Caco-2 (cell line): ENCODE measurements around the gene NLE1. TPM values are rescaled to one million over a fixed set of nuclear protein-coding genes. Genes with fewer than 3 reads are reported as not detected.

Experiments
- BruUV-seq: library from RNA; stranded (reverse); fragments of 400-500 nt; replicated peaks from 2 replicates; lab custom pipeline; 2021; lab: Mats Ljungman, UMichigan
- CTCF ChIA-PET: fragments of 300-600 bp; sonication (Branson Sonifier 250); formaldehyde crosslinking; loops from one replicate; lab custom pipeline; 2022; ENCODE audit warnings: antibody characterized with exemption; lab: Charles Lee
- POLR2A ChIA-PET: fragments of 300-600 bp; sonication (Branson Sonifier 250); formaldehyde crosslinking; loops from one replicate; lab custom pipeline; 2022; ENCODE audit warnings: antibody characterized with exemption; lab: Charles Lee
- DNase-seq, 2 experiments: peaks; one replicate each; pipeline versions ENCODE4 v3.0.0 to v3.0.0-alpha.2; 2020 to 2022
- H3K27me3 ChIP-seq: replicated peaks from 2 replicates; pipeline ENCODE4 v1.6.0; 2011; ENCODE audit warnings: low read length; ENCODE audit not compliant: control insufficient read depth, insufficient read depth
- H3K36me3 ChIP-seq: 2 replicates; pipeline ENCODE4 v1.5.1; 2011; ENCODE audit warnings: low read length; ENCODE audit not compliant: control insufficient read depth, insufficient read depth
- H3K4me1 ChIP-seq: fragments of 250-450 bp; sonication (Bioruptor Pico); 2 replicates; pipeline ENCODE4 v1.5.1; 2020; ENCODE audit warnings: mild to moderate bottlenecking
- H3K4me3 ChIP-seq: 2 replicates; pipeline ENCODE4 v1.5.1; 2011; ENCODE audit warnings: low read depth, mild to moderate bottlenecking, control low read depth, low read length
- H3K9me3 ChIP-seq: fragments of 250-450 bp; sonication (Bioruptor Pico); 2 replicates; pipeline ENCODE4 v1.5.1; 2020; ENCODE audit warnings: mild to moderate bottlenecking, moderate library complexity
- H3K27ac Mint-ChIP-seq: one replicate; pipeline ENCODE4 v1.8.0; 2022; ENCODE audit warnings: mixed read lengths; ENCODE audit not compliant: unreplicated experiment
- H3K27me3 Mint-ChIP-seq: one replicate; pipeline ENCODE4 v1.8.0; 2022; ENCODE audit warnings: mixed read lengths; ENCODE audit not compliant: insufficient read depth, unreplicated experiment
- H3K36me3 Mint-ChIP-seq: one replicate; pipeline ENCODE4 v1.8.0; 2022; ENCODE audit warnings: mild to moderate bottlenecking, mixed read lengths; ENCODE audit not compliant: insufficient read depth, unreplicated experiment
- H3K4me1 Mint-ChIP-seq: one replicate; pipeline ENCODE4 v1.8.0; 2022; ENCODE audit warnings: low read depth, mixed read lengths; ENCODE audit not compliant: unreplicated experiment
- H3K4me3 Mint-ChIP-seq: one replicate; pipeline ENCODE4 v1.8.0; 2022; ENCODE audit warnings: mild to moderate bottlenecking, moderate library complexity, mixed read lengths; ENCODE audit not compliant: unreplicated experiment
- H3K9me3 Mint-ChIP-seq: one replicate; pipeline ENCODE4 v1.8.0; 2022; ENCODE audit warnings: mixed read lengths; ENCODE audit not compliant: unreplicated experiment
- intact Hi-C: fragments of 100-400 bp; cut with micrococcal nuclease; formaldehyde crosslinking; loops from one replicate; pipeline ENCODE4 v1.10.0; 2022; ENCODE audit not compliant: unreplicated experiment
- total RNA-seq: library from RNA; stranded (reverse); gene quantifications from 2 replicates; pipeline ENCODE4 v1.2.3, GENCODE V29; 2022
- TF ChIP-seq, protein P1 (sequence below), 2 experiments: fragments of 200-600 bp in 1 of 2; IDR thresholded peaks; 1 replicate in 1 of 2; 2 replicates in 1 of 2; pipeline versions ENCODE4 v1.5.1 to v1.8.0; 2011 to 2022; ENCODE audit warnings: antibody characterized with exemption in 1 of 2, control low read depth in 1 of 2, inconsistent platforms in 1 of 2, low read depth in 1 of 2, low read length in 1 of 2, mild to moderate bottlenecking in 1 of 2, moderate library complexity in 1 of 2; ENCODE audit not compliant: insufficient read depth in 1 of 2, severe bottlenecking in 1 of 2, unreplicated experiment in 1 of 2

Gene NLE1
- total RNA-seq, 1 experiment from 2014 or later: 24.8 TPM

DNA sequence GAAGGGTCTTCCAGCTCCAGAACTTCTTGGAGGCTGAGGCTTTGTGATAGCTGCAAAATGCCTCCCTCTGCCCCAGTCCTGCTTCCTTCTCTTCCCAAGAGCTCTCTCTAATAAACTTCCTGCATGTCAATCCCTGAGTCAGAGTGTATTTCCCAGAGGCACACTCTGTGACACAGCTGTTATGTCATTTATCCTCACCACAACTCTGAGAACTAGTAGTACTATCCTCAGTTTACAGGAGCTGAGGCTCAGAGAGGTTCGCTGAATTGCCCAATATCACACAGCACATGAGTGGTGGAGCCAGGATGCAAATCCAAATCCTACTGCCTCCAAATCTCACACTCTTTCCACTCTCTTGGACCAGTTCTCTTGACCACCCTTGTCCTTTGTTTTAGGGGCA lies 25.6 kb upstream of the NLE1 start:
- Mint-ChIP-seq H3K4me3 (no peak overlapping the region), H3K27me3 (peaks cover 7% of the 10 kb centered on the region), H3K4me1 (peaks cover 6% of the 10 kb centered on the region), H3K36me3 (no peaks in the 10 kb centered on the region), H3K9me3 (no peaks in the 10 kb centered on the region), H3K27ac (no peak overlapping the region)
- H3K4me1 ChIP-seq: 0 out of 2 replicates have a peak, but pooled peaks cover 4% of the 10 kb centered on the region
- CTCF ChIA-PET: no interaction called here
- intact Hi-C loops: no loop called here
- TF ChIP-seq, protein P1, sequence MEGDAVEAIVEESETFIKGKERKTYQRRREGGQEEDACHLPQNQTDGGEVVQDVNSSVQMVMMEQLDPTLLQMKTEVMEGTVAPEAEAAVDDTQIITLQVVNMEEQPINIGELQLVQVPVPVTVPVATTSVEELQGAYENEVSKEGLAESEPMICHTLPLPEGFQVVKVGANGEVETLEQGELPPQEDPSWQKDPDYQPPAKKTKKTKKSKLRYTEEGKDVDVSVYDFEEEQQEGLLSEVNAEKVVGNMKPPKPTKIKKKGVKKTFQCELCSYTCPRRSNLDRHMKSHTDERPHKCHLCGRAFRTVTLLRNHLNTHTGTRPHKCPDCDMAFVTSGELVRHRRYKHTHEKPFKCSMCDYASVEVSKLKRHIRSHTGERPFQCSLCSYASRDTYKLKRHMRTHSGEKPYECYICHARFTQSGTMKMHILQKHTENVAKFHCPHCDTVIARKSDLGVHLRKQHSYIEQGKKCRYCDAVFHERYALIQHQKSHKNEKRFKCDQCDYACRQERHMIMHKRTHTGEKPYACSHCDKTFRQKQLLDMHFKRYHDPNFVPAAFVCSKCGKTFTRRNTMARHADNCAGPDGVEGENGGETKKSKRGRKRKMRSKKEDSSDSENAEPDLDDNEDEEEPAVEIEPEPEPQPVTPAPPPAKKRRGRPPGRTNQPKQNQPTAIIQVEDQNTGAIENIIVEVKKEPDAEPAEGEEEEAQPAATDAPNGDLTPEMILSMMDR (IDR thresholded peaks at IDR 0.05; ENCODE audit: insufficient read depth in 1 of 2, low read depth in 1 of 2, low read length in 1 of 2, severe bottlenecking in 1 of 2, unreplicated experiment in 1 of 2): no peak
- H3K4me3 ChIP-seq: no peak overlapping the region
- BruUV-seq: no TSS peak
- H3K9me3 ChIP-seq: no peaks in the 10 kb centered on the region
- H3K36me3 ChIP-seq: no peaks in the 10 kb centered on the region
- no peaks in the 10 kb centered on the region; the same call in none of the 2 replicates for H3K27me3 ChIP-seq
- no peak for DNase-seq
- POLR2A ChIA-PET: no interaction called here

- TF ChIP-seq, protein P1 (IDR thresholded peaks at IDR 0.05; ENCODE audit: insufficient read depth in 1 of 2, low read depth in 1 of 2, low read length in 1 of 2, severe bottlenecking in 1 of 2, unreplicated experiment in 1 of 2): no peak
- Histone ChIP-seq H3K4me1 (0 out of 2 replicates have a peak, but pooled peaks cover 4% of the 10 kb centered on the region), H3K4me3 (no peak overlapping the region), H3K27me3 (no peaks in the 10 kb centered on the region; the same call in none of the 2 replicates), H3K9me3 (no peaks in the 10 kb centered on the region), H3K36me3 (no peaks in the 10 kb centered on the region)
- H3K4me1 Mint-ChIP-seq: peaks cover 6% of the 10 kb centered on the region
- H3K4me3 Mint-ChIP-seq: no peak overlapping the region
- CTCF ChIA-PET: no interaction called here
- no peak overlapping the region for H3K27ac Mint-ChIP-seq
- intact Hi-C loops: no loop called here
- POLR2A ChIA-PET: no interaction called here
- no peaks in the 10 kb centered on the region for H3K9me3 Mint-ChIP-seq
- peak in 1 of 2 experiments; percentile 14 for DNase-seq
- H3K36me3 Mint-ChIP-seq: no peaks in the 10 kb centered on the region
- peaks cover 8% of the 10 kb centered on the region for H3K27me3 Mint-ChIP-seq
- no TSS peak for BruUV-seq
Measured at GRCh38 chr17:35167046-35167445, 24.9 kb upstream of the NLE1 start.

GRCh38 chr17:35166526-35166925 lies 24.4 kb upstream of the NLE1 start:
- H3K4me1 Mint-ChIP-seq: peaks cover 6% of the 10 kb centered on the region
- H3K9me3 Mint-ChIP-seq: no peaks in the 10 kb centered on the region

More at GRCh38 chr17:35166526-35166925, 24.4 kb upstream of the NLE1 start:
- Histone ChIP-seq H3K9me3 (no peaks in the 10 kb centered on the region), H3K36me3 (no peaks in the 10 kb centered on the region), H3K27me3 (no peaks in the 10 kb centered on the region; the same call in none of the 2 replicates), H3K4me3 (no peak overlapping the region), H3K4me1 (0 out of 2 replicates have a peak, but pooled peaks cover 4% of the 10 kb centered on the region)
- BruUV-seq: no TSS peak
- CTCF ChIA-PET: no interaction called here
- H3K27me3 Mint-ChIP-seq: peaks cover 8% of the 10 kb centered on the region
- H3K36me3 Mint-ChIP-seq: no peaks in the 10 kb centered on the region
- no peak overlapping the region for H3K4me3 Mint-ChIP-seq
- H3K27ac Mint-ChIP-seq: no peak overlapping the region
- TF ChIP-seq, protein P1 (IDR thresholded peaks at IDR 0.05; ENCODE audit: insufficient read depth in 1 of 2, low read depth in 1 of 2, low read length in 1 of 2, severe bottlenecking in 1 of 2, unreplicated experiment in 1 of 2): no peak
- intact Hi-C loops: no loop called here
- POLR2A ChIA-PET: no interaction called here
- no peak for DNase-seq
